ENCODE data around the gene FBXL15.

FBXL15 gene

GRCh38 chr10:102396317-102396650 is 24.4 kb upstream of the FBXL15 start:
- Histone ChIP-seq H3K9me2 (replicated peaks; ENCODE audit: control insufficient read depth, low read length) (no peaks in the 10 kb centered on the region), H3F3A (ENCODE audit: control insufficient read depth, insufficient read depth) (0 out of 2 replicates have a peak, but pooled peaks cover 2% of the 10 kb centered on the region), H4K20me1 (ENCODE audit: control insufficient read depth, insufficient read depth, low read depth, low read length) (no peaks in the 10 kb centered on the region), H3K4me3 (ENCODE audit: low read length) (peak overlapping the region; percentile 86), H3K9me3 (ENCODE audit: control insufficient read depth, insufficient read depth, low read length) (no peaks in the 10 kb centered on the region), H3K4me2 (ENCODE audit: low read length) (peak overlapping the region; percentile 91), H3K36me3 (ENCODE audit: control insufficient read depth, low read length) (peaks cover 8% of the 10 kb centered on the region; the same call in 1 of the 2 replicates), H3K79me2 (ENCODE audit: control insufficient read depth, low read length) (peaks cover 6% of the 10 kb centered on the region; the same call in 1 of the 2 replicates), H3K27me3 (ENCODE audit: control insufficient read depth, low read length) (peaks cover 10% of the 10 kb centered on the region), H3K27ac (ENCODE audit: low read depth, low read length) (peak overlapping the region; percentile 33; the same call in 1 of the 2 replicates), H3K4me1 (ENCODE audit: control insufficient read depth, low read length) (peaks cover 27% of the 10 kb centered on the region)
- TF ChIP-seq CTCF (IDR thresholded peaks at IDR 0.05; ENCODE audit: low read depth, low read length, poor library complexity, severe bottlenecking): no peak
- TF ChIP-seq EZH2phosphoT487 (IDR thresholded peaks at IDR 0.05; ENCODE audit: borderline replicate concordance, low read length): no peak

DNA sequence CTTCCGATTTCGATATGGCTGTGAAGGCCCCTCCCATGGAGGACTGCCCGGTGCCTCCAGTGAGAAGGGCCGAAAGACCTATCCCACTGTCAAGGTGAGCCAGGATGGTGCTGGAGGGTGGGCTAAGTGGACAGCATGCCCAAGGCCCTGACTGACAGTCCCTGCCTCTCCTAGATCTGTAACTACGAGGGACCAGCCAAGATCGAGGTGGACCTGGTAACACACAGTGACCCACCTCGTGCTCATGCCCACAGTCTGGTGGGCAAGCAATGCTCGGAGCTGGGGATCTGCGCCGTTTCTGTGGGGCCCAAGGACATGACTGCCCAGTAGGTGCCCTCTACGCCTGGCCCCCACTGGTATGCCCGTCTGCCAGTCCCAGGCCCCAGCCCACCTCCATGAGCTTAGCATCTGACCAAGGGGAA is 23.9 kb upstream of the FBXL15 start:
- Histone ChIP-seq H3K4me2 (ENCODE audit: low read length) (peak overlapping the region; percentile 91; the same call in 1 of the 2 replicates), H3K27me3 (ENCODE audit: control insufficient read depth, low read length) (peaks cover 10% of the 10 kb centered on the region), H3K27ac (ENCODE audit: low read depth, low read length) (no peak overlapping the region), H3K4me1 (ENCODE audit: control insufficient read depth, low read length) (peaks cover 27% of the 10 kb centered on the region), H4K20me1 (ENCODE audit: control insufficient read depth, insufficient read depth, low read depth, low read length) (no peaks in the 10 kb centered on the region), H3K9me2 (replicated peaks; ENCODE audit: control insufficient read depth, low read length) (no peaks in the 10 kb centered on the region), H3K36me3 (ENCODE audit: control insufficient read depth, low read length) (peaks cover 11% of the 10 kb centered on the region; the same call in 1 of the 2 replicates), H3K4me3 (ENCODE audit: low read length) (peak overlapping the region; percentile 86), H3K79me2 (ENCODE audit: control insufficient read depth, low read length) (peaks cover 6% of the 10 kb centered on the region; the same call in 1 of the 2 replicates), H3F3A (ENCODE audit: control insufficient read depth, insufficient read depth) (0 out of 2 replicates have a peak, but pooled peaks cover 2% of the 10 kb centered on the region), H3K9me3 (ENCODE audit: control insufficient read depth, insufficient read depth, low read length) (no peaks in the 10 kb centered on the region)
- no peak for TF ChIP-seq EZH2phosphoT487 (IDR thresholded peaks at IDR 0.05; ENCODE audit: borderline replicate concordance, low read length)
- no peak for TF ChIP-seq CTCF (IDR thresholded peaks at IDR 0.05; ENCODE audit: low read depth, low read length, poor library complexity, severe bottlenecking)

- Histone ChIP-seq H3K27me3 (ENCODE audit: control insufficient read depth, low read length) (peaks cover 6% of the 10 kb centered on the region), H3K9me2 (replicated peaks; ENCODE audit: control insufficient read depth, low read length) (no peaks in the 10 kb centered on the region), H3K36me3 (ENCODE audit: control insufficient read depth, low read length) (peaks cover 11% of the 10 kb centered on the region; the same call in 1 of the 2 replicates), H4K20me1 (ENCODE audit: control insufficient read depth, insufficient read depth, low read depth, low read length) (no peaks in the 10 kb centered on the region), H3K27ac (ENCODE audit: low read depth, low read length) (no peak overlapping the region), H3K4me2 (ENCODE audit: low read length) (no peak overlapping the region), H3K4me3 (ENCODE audit: low read length) (no peak overlapping the region), H3F3A (ENCODE audit: control insufficient read depth, insufficient read depth) (0 out of 2 replicates have a peak, but pooled peaks cover 2% of the 10 kb centered on the region), H3K4me1 (ENCODE audit: control insufficient read depth, low read length) (peaks cover 27% of the 10 kb centered on the region), H3K79me2 (ENCODE audit: control insufficient read depth, low read length) (peaks cover 6% of the 10 kb centered on the region; the same call in 1 of the 2 replicates), H3K9me3 (ENCODE audit: control insufficient read depth, insufficient read depth, low read length) (no peaks in the 10 kb centered on the region)
- no peak for TF ChIP-seq CTCF (IDR thresholded peaks at IDR 0.05; ENCODE audit: low read depth, low read length, poor library complexity, severe bottlenecking)
Observed at GRCh38 chr10:102397222-102398171, 23.1 kb upstream of the FBXL15 start.
